ENCODE results near the gene MB21D2.

- TF ChIP-seq CTCF (IDR thresholded peaks at IDR 0.05; ENCODE audit: insufficient read depth, low read length) (no peak), GABPA (IDR thresholded peaks at IDR 0.05; ENCODE audit: low read depth) (no peak), POLR2AphosphoS5 (IDR thresholded peaks at IDR 0.05; ENCODE audit: low read depth) (no peak), REST (IDR thresholded peaks at IDR 0.05; ENCODE audit: insufficient replicate concordance, low read depth) (no peak)
Measured at GRCh38 chr3:192935441-192935840, 17.8 kb upstream of the MB21D2 start.
